Effector memory CD8-positive, alpha-beta T cell (primary cell): ENCODE measurements around the gene KCTD18.

Source experiments
- ATAC-seq: fragments of 150-1000 bp; cut with Tn5 transposase; replicated peaks from 2 replicates; pipeline ENCODE4 v1.10.0; 2021; ENCODE audit warnings: mild to moderate bottlenecking, moderate library complexity
- DNase-seq, 3 experiments: peaks; one replicate each; pipeline ENCODE4 v3.0.0; 2021
- H3K27ac Mint-ChIP-seq, 2 donors: one replicate each; pipeline ENCODE4 v1.8.0; 2022; ENCODE audit warnings: mild to moderate bottlenecking in 2 of 2, mixed read lengths in 2 of 2, moderate library complexity in 2 of 2
- H3K27me3 Mint-ChIP-seq, 2 donors: one replicate each; pipeline ENCODE4 v1.8.0; 2022; ENCODE audit warnings: mixed read lengths in 2 of 2
- H3K36me3 Mint-ChIP-seq: one replicate; pipeline ENCODE4 v1.8.0; 2022; ENCODE audit warnings: mild to moderate bottlenecking, moderate library complexity, mixed read lengths; ENCODE audit not compliant: insufficient read depth
- H3K4me1 Mint-ChIP-seq, 2 donors: one replicate each; pipeline ENCODE4 v1.8.0; 2022; ENCODE audit warnings: low read depth in 2 of 2, mixed read lengths in 2 of 2
- H3K4me3 Mint-ChIP-seq, 2 donors: one replicate each; pipeline ENCODE4 v1.8.0; 2022; ENCODE audit warnings: mild to moderate bottlenecking in 2 of 2, mixed read lengths in 2 of 2, moderate library complexity in 2 of 2
- H3K9me3 Mint-ChIP-seq, 2 donors: one replicate each; pipeline ENCODE4 v1.8.0; 2022; ENCODE audit warnings: mixed read lengths in 2 of 2

Gene KCTD18

GRCh38 chr2:200507179-200507578 lies 2.7 kb downstream of the KCTD18 start:
- Mint-ChIP-seq H3K36me3 (peaks cover 32% of the 10 kb centered on the region), H3K27ac (no peak overlapping the region), H3K4me3 (no peak overlapping the region), H3K27me3 (no peaks in the 10 kb centered on the region), H3K9me3 (no peaks in the 10 kb centered on the region), H3K4me1 (peaks cover 17 to 28% of the 10 kb centered on the region in 2 donors)
- ATAC-seq (no peak), DNase-seq (no peak)

DNA sequence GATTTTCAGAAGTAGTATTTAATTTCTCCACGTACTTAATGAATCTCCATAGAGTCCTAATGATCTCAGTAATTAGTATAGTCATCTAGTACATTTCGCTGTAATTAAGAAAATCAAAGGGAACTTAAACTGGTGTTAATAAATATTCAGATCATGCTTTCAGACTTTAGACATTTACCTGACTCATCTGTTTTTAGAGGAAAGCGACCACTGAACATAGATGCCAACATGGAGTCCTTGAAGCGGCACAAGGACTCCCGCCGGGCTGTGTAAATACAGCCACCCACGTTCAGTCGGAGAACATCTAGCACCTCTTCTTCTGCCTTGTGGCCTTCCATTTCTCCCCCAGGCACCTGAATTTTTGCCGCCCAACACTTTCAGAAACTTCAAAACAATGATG lies 3.2 kb downstream of the KCTD18 start:
- no peaks in the 10 kb centered on the region for H3K27me3 Mint-ChIP-seq
- peak overlapping the region in 1 of 2 donors; percentile 64 for H3K27ac Mint-ChIP-seq
- H3K4me1 Mint-ChIP-seq, result peaks cover 17 to 28% of the 10 kb centered on the region in 2 donors
- no peaks in the 10 kb centered on the region for H3K9me3 Mint-ChIP-seq
- ATAC-seq, result no peak
- no peak for DNase-seq
- H3K4me3 Mint-ChIP-seq, result no peak overlapping the region
- peaks cover 32% of the 10 kb centered on the region for H3K36me3 Mint-ChIP-seq

GRCh38 chr2:200502196-200502595 lies 7.7 kb downstream of the KCTD18 start:
- Mint-ChIP-seq H3K9me3 (no peaks in the 10 kb centered on the region), H3K27ac (no peak overlapping the region), H3K27me3 (no peaks in the 10 kb centered on the region), H3K4me1 (peaks cover 10 to 20% of the 10 kb centered on the region in 2 donors), H3K36me3 (peaks cover 53% of the 10 kb centered on the region), H3K4me3 (no peak overlapping the region)
- DNase-seq (no peak), ATAC-seq (no peak)

GRCh38 chr2:200498402-200499162 lies 11.3 kb downstream of the KCTD18 start:
- Mint-ChIP-seq H3K27me3 (no peaks in the 10 kb centered on the region), H3K9me3 (no peaks in the 10 kb centered on the region), H3K27ac (no peak overlapping the region), H3K4me3 (no peak overlapping the region), H3K36me3 (peaks cover 49% of the 10 kb centered on the region), H3K4me1 (peaks cover 1 to 8% of the 10 kb centered on the region in 2 donors)
- ATAC-seq (no peak), DNase-seq (no peak)

- H3K36me3 Mint-ChIP-seq, result peaks cover 50% of the 10 kb centered on the region
- H3K27me3 Mint-ChIP-seq, result no peaks in the 10 kb centered on the region
- no peaks in the 10 kb centered on the region for H3K9me3 Mint-ChIP-seq
- DNase-seq (no peak), ATAC-seq (no peak)
- H3K4me1 Mint-ChIP-seq, result peaks cover 1 to 5% of the 10 kb centered on the region in 2 donors
- H3K27ac Mint-ChIP-seq, result peak overlapping the region in 1 of 2 donors; percentile 35
- no peak overlapping the region for H3K4me3 Mint-ChIP-seq
Measured at GRCh38 chr2:200496696-200497095, 13.2 kb downstream of the KCTD18 start.

DNA sequence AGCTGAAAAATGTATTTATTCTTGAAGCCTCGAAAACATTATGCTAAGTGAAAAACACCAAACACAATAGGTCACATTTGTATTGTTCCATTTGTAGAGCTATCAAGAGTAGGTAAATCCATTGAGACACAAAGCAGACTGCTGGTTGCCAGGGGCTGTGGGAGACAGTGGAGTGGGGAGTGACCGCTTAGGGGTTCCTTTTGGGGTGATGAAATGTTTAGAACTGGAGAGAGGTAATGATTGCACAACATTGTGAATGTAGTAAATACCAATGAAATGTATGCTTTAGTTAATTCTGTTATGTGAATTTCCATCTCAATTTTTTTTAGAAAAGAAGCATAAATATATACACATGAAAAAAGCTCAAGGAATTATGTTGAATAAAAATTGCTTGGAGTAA lies 15.8 kb downstream of the KCTD18 start:
- Mint-ChIP-seq H3K4me3 (no peak overlapping the region), H3K9me3 (no peaks in the 10 kb centered on the region), H3K36me3 (peaks cover 66% of the 10 kb centered on the region), H3K27ac (no peak overlapping the region), H3K4me1 (peaks cover 0 to under 1% of the 10 kb centered on the region in 2 donors), H3K27me3 (no peaks in the 10 kb centered on the region)
- DNase-seq, result no peak
- ATAC-seq, result no peak

DNA sequence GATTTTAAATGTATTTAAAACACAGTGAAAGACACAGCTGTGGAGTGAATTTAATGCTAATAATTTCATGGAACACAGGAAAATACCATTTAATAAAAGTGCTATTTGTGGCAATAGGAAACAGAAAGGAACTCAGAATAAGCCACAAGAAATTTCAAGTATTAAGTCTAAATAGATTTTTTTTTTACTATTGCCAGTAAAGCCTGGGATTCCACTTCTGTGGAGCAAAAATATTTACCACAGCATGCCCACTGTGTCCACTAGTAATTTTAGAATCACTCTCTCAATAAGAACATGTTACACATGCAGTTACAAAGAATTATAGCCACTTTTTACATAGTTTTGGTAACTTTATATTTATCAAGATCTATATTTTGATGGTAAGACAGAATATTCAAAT lies 17.2 kb downstream of the KCTD18 start:
- no peaks in the 10 kb centered on the region for H3K9me3 Mint-ChIP-seq
- H3K4me1 Mint-ChIP-seq, result no peaks in the 10 kb centered on the region
- no peak overlapping the region for H3K27ac Mint-ChIP-seq
- no peak for ATAC-seq
- H3K36me3 Mint-ChIP-seq, result peaks cover 63% of the 10 kb centered on the region
- no peaks in the 10 kb centered on the region for H3K27me3 Mint-ChIP-seq
- H3K4me3 Mint-ChIP-seq, result no peak overlapping the region
- no peak for DNase-seq

GRCh38 chr2:200490001-200490400 lies 19.9 kb downstream of the KCTD18 start:
- DNase-seq, result no peak
- Mint-ChIP-seq H3K27ac (peak overlapping the region in 1 of 2 donors; percentile 35), H3K27me3 (no peaks in the 10 kb centered on the region), H3K4me1 (no peaks in the 10 kb centered on the region), H3K4me3 (no peak overlapping the region), H3K36me3 (peaks cover 43% of the 10 kb centered on the region), H3K9me3 (no peaks in the 10 kb centered on the region)
- no peak for ATAC-seq

- peak overlapping the region in 1 of 2 donors; percentile 59 for H3K27ac Mint-ChIP-seq
- DNase-seq (no peak), ATAC-seq (no peak)
- H3K36me3 Mint-ChIP-seq, result peaks cover 42% of the 10 kb centered on the region
- no peaks in the 10 kb centered on the region for H3K27me3 Mint-ChIP-seq
- no peak overlapping the region for H3K4me3 Mint-ChIP-seq
- H3K9me3 Mint-ChIP-seq, result no peaks in the 10 kb centered on the region
- H3K4me1 Mint-ChIP-seq, result no peaks in the 10 kb centered on the region
Measured at GRCh38 chr2:200488169-200488568, 21.7 kb downstream of the KCTD18 start.

- H3K4me3 Mint-ChIP-seq, result no peak overlapping the region
- H3K36me3 Mint-ChIP-seq, result peaks cover 28% of the 10 kb centered on the region
- no peak for DNase-seq
- H3K27me3 Mint-ChIP-seq, result no peaks in the 10 kb centered on the region
- H3K9me3 Mint-ChIP-seq, result no peaks in the 10 kb centered on the region
- peaks cover 0 to 2% of the 10 kb centered on the region in 2 donors for H3K4me1 Mint-ChIP-seq
- H3K27ac Mint-ChIP-seq, result no peak overlapping the region
- ATAC-seq, result no peak
Measured at GRCh38 chr2:200486529-200486928, 23.3 kb downstream of the KCTD18 start.

GRCh38 chr2:200484934-200485333 lies 24.9 kb downstream of the KCTD18 start:
- Mint-ChIP-seq H3K4me3 (no peak overlapping the region), H3K27me3 (no peaks in the 10 kb centered on the region), H3K27ac (no peak overlapping the region), H3K4me1 (peaks cover 0 to 3% of the 10 kb centered on the region in 2 donors), H3K9me3 (no peaks in the 10 kb centered on the region), H3K36me3 (peaks cover 15% of the 10 kb centered on the region)
- no peak for ATAC-seq
- no peak for DNase-seq

GRCh38 chr2:200483729-200484198 lies 26.1 kb downstream of the KCTD18 start:
- Mint-ChIP-seq H3K4me3 (no peak overlapping the region), H3K4me1 (peaks cover 0 to 3% of the 10 kb centered on the region in 2 donors), H3K27me3 (no peaks in the 10 kb centered on the region), H3K36me3 (peaks cover 9% of the 10 kb centered on the region), H3K9me3 (no peaks in the 10 kb centered on the region), H3K27ac (no peak overlapping the region)
- no peak for ATAC-seq
- DNase-seq, result no peak

DNA sequence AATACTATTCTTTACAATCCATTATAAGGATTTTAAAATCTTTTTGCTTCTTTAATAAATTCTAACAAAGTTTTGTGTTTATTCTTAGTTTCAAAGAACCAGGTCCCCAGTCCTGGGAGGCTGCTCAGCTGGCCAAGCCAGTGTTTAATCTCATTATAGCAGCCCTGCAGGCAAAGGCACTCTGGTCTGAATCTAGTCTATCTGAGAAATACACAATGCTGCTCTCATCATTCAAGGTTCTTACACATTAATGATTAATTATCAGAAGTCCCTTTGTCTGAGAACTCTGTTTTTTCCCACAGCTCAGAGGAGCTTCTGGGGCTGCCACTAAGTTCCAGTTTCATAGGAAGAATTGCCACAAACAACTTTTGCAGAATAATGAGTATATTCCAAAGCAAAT lies 27.7 kb downstream of the KCTD18 start:
- H3K4me3 Mint-ChIP-seq, result no peak overlapping the region

DNA sequence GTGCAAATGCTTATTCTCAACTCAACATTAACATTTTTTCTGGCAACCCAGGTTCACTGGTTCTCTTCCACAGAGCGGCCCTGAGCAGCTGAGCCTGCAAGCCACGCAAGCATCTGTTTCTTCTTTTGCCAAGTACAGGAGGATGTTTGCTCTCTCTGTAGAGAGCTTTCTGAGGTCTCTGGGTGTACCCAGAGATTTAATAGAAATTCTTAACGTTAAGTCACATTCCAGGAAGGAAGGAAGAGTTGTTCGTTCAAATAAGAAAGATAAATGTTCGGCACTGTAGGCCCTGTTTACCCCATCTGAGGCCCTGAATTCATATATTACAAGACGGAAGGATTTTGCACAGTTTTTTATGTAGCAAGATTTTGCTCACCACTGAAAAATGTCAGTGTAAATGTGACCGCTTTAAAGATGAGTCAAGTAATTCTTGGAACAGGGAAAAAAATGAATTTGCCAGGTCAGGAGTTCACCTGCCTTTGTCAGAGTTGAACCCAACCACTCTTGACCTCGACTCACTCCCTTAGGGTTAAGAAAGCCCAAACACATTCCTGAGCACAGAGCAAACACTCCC lies 30.1 kb downstream of the KCTD18 start:
- Mint-ChIP-seq H3K4me1 (peaks cover 0 to 3% of the 10 kb centered on the region in 2 donors), H3K27ac (no peak overlapping the region), H3K9me3 (no peaks in the 10 kb centered on the region), H3K27me3 (no peaks in the 10 kb centered on the region), H3K36me3 (peaks cover 4% of the 10 kb centered on the region), H3K4me3 (no peak overlapping the region)
- DNase-seq (no peak), ATAC-seq (no peak)

More for the DNA sequence above, 27.7 kb downstream of the KCTD18 start:
- H3K27me3 Mint-ChIP-seq, result no peaks in the 10 kb centered on the region
- H3K36me3 Mint-ChIP-seq, result peaks cover 4% of the 10 kb centered on the region
- peaks cover 0 to 3% of the 10 kb centered on the region in 2 donors for H3K4me1 Mint-ChIP-seq
- ATAC-seq (no peak), DNase-seq (no peak)
- H3K27ac Mint-ChIP-seq, result no peak overlapping the region
- no peaks in the 10 kb centered on the region for H3K9me3 Mint-ChIP-seq
